Sigmoid colon (tissue), 7 donors: ENCODE results near the gene CTNND2. TPM values are rescaled to one million over a fixed set of nuclear protein-coding genes. Genes with fewer than 3 reads are reported as not detected.

Experiments used
- DNase-seq: peaks from one replicate; pipeline ENCODE4 v3.0.0-alpha.2; 2019
- H3K27ac ChIP-seq, 4 donors: fragments of 200-600 bp; sonication (generic); one replicate each; pipeline ENCODE4 v1.5.1; 2016 to 2019; ENCODE audit warnings: mild to moderate bottlenecking in 1 of 4
- H3K27me3 ChIP-seq, 3 donors: fragments of 200-600 bp; sonication (generic); one replicate each; pipeline ENCODE4 v1.5.1; 2019; ENCODE audit warnings: mild to moderate bottlenecking in 1 of 3
- H3K36me3 ChIP-seq, 4 donors: fragments of 200-600 bp; sonication (generic); one replicate each; pipeline ENCODE4 v1.5.1; 2016 to 2019
- H3K4me1 ChIP-seq, 4 donors: fragments of 200-600 bp; sonication (generic); one replicate each; pipeline ENCODE4 v1.5.1; 2017 to 2019
- H3K4me3 ChIP-seq, 4 donors: fragments of 200-600 bp; sonication (generic); one replicate each; pipeline ENCODE4 v1.5.1; 2017 to 2019; ENCODE audit warnings: mild to moderate bottlenecking in 2 of 4, moderate library complexity in 1 of 4
- H3K9me3 ChIP-seq, 4 donors: fragments of 200-600 bp in 3 of 4; sonication (generic) in 3 of 4; one replicate each; pipeline versions ENCODE4 v1.5.1 to v1.6.1; 2013 to 2019
- CTCF ChIP-seq, 4 experiments: fragments of 450-650 bp in 3 of 4; fragments of 200-600 bp in 1 of 4; IDR thresholded peaks; one replicate each; pipeline ENCODE4 v1.5.1; 2016 to 2019; ENCODE audit warnings: antibody characterized with exemption in 4 of 4, mild to moderate bottlenecking in 3 of 4, moderate library complexity in 2 of 4
- EP300 ChIP-seq, 4 donors: sonication (generic); formaldehyde crosslinking; IDR thresholded peaks; one replicate each; pipeline ENCODE4 v1.6.1; 2017; ENCODE audit warnings: antibody characterized with exemption in 4 of 4
- POLR2A ChIP-seq, 2 donors: fragments of 450-650 bp; IDR thresholded peaks; one replicate each; pipeline ENCODE4 v1.6.1; 2016; ENCODE audit warnings: antibody characterized with exemption in 2 of 2, mild to moderate bottlenecking in 2 of 2, moderate library complexity in 2 of 2
- POLR2AphosphoS5 ChIP-seq, 4 donors: sonication (generic); formaldehyde crosslinking; IDR thresholded peaks; one replicate each; pipeline ENCODE4 v1.6.1; 2017; ENCODE audit warnings: antibody characterized with exemption in 4 of 4
- WGBS, 2 donors: extraction: QIAGEN DNeasy Blood & Tissue Kit; methylation state at CpG; one replicate each; pipeline ENCODE4 v1.1.7; 2013; 5-methylcytosine and 5-hydroxymethylcytosine counted together
- intact Hi-C: fragments of 100-400 bp; cut with DNase I; formaldehyde crosslinking; loops from one replicate; pipeline ENCODE4 v1.15.1; 2023
- polyA plus RNA-seq, 3 donors: library from polyadenylated mRNA; stranded (reverse); fragments of 200-250 nt; gene quantifications; one replicate each; pipeline ENCODE4 v1.2.3, GENCODE V29; 2013
- total RNA-seq, 4 donors: library from RNA; depleted of rRNA; stranded (reverse); fragments of >200 nt; gene quantifications; one replicate each; pipeline ENCODE4 v1.1.0, GENCODE V29; 2016
- donor health status: healthy with polysubstance abuse.
- donor health status: Bipolar disorder and iron deficiency.
- donor health status: healthy.

CTNND2 gene
- total and polyA plus RNA-seq, 7 donors: 0.36 to 2.5 (median 0.84) TPM; not detected in 1

DNA sequence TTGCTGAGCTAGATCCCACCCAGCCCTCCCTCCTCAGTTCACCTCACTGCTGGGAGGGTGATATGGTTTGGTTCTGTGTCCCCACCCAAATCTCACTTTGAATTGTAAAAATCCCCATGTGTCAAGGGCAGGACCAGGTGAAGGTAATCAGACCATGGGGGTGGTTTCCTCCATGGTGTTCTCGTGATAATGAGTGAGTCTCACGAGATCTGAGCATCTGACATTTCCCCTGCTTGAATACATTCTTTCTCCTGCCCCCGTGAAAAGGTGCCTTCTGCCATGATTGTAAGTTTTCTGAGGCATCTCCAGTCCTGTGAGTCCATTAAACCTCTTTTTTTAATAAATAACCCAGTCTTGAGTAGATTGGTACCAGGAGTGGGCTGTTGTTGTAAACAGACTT, 673.4 kb downstream of the CTNND2 start:
- Histone ChIP-seq H3K27ac (no peak overlapping the region), H3K4me1 (no peaks in the 10 kb centered on the region), H3K27me3 (no peaks in the 10 kb centered on the region), H3K36me3 (no peaks in the 10 kb centered on the region), H3K9me3 (no peaks in the 10 kb centered on the region), H3K4me3 (no peak overlapping the region)
- intact Hi-C loops: no loop called here
- no peak for DNase-seq
- no peak for TF ChIP-seq CTCF (IDR thresholded peaks at IDR 0.05)
- 85 to 88% methylated on average over 3 of the region's 3 CpGs for WGBS, 2 donors

DNA sequence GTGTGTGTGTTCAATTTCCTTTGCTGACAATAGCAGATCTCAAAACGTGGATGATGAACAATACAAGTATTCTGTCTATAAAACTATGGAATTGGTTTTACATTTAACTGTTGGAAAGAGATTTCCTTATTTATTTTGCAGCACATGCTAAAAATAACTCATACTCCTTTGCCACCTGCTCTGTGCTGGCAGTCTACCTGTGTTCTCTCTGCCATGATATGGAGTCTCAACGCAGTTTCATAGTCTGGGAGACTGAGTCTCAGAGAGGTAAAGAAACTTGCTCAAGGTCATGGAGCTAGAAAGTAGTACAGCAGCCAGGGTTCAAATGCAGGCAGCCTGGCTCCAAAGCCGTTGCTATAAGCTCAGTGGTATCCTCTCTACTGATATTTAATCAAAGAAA, 677.2 kb downstream of the CTNND2 start:
- no peak for DNase-seq
- H3K36me3 ChIP-seq: no peaks in the 10 kb centered on the region
- H3K4me1 ChIP-seq: no peaks in the 10 kb centered on the region
- H3K9me3 ChIP-seq: no peaks in the 10 kb centered on the region
- TF ChIP-seq CTCF (IDR thresholded peaks at IDR 0.05) (no peak), POLR2A (IDR thresholded peaks at IDR 0.05) (no peak), EP300 (IDR thresholded peaks at IDR 0.05) (no peak), POLR2AphosphoS5 (IDR thresholded peaks at IDR 0.05) (no peak)
- no peak overlapping the region for H3K27ac ChIP-seq
- no peak overlapping the region for H3K4me3 ChIP-seq
- intact Hi-C loops: no loop called here
- WGBS, 2 donors: 17 to 53% methylated on average over 3 of the region's 3 CpGs
- no peaks in the 10 kb centered on the region for H3K27me3 ChIP-seq

GRCh38 chr5:11224436-11225187, 679.6 kb downstream of the CTNND2 start:
- H3K36me3 ChIP-seq: no peaks in the 10 kb centered on the region
- TF ChIP-seq POLR2A (IDR thresholded peaks at IDR 0.05): no peak
- no peak for TF ChIP-seq EP300 (IDR thresholded peaks at IDR 0.05)
- no peak for TF ChIP-seq POLR2AphosphoS5 (IDR thresholded peaks at IDR 0.05)
- no peak for TF ChIP-seq CTCF (IDR thresholded peaks at IDR 0.05)
- H3K9me3 ChIP-seq: no peaks in the 10 kb centered on the region
- intact Hi-C loops: no loop called here
- no peak for DNase-seq
- H3K4me3 ChIP-seq: no peak overlapping the region
- no peak overlapping the region for H3K27ac ChIP-seq
- no peaks in the 10 kb centered on the region for H3K27me3 ChIP-seq
- WGBS, 2 donors: 66 to 84% methylated on average over 1 of the region's 1 CpG
- no peaks in the 10 kb centered on the region for H3K4me1 ChIP-seq

DNA sequence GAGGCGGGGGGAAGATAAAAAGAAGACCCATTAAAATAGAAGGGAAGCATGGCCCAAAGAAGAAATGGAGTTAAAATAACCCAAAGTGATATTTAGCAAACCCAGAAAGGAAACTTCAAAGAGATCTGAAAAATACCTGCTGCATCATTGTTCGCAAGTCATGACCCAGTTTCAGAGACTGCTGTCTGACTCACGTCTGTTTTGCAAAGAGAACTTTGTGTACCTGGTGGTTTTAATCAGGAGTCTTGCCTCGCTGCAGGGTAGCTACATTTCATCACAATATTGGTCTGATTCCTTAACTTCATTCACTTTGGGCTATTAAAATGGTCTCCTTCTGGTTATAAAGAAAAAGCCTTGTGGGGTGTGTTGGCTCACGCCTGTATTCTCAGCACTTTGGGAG, 682.1 kb downstream of the CTNND2 start:
- WGBS, 2 donors: 80 to 88% methylated on average over 5 of the region's 5 CpGs
- Histone ChIP-seq H3K4me1 (no peaks in the 10 kb centered on the region), H3K27ac (no peak overlapping the region), H3K36me3 (no peaks in the 10 kb centered on the region), H3K27me3 (no peaks in the 10 kb centered on the region), H3K4me3 (no peak overlapping the region), H3K9me3 (no peaks in the 10 kb centered on the region)
- no peak for DNase-seq
- intact Hi-C loops: no loop called here
- TF ChIP-seq POLR2A (IDR thresholded peaks at IDR 0.05) (no peak), EP300 (IDR thresholded peaks at IDR 0.05) (no peak), POLR2AphosphoS5 (IDR thresholded peaks at IDR 0.05) (no peak), CTCF (IDR thresholded peaks at IDR 0.05) (no peak)
